GM19240 (cell line): ENCODE measurements around the gene NRIP3.
A peak's percentile ranks its signal among the peaks of the same experiment; 100 is the strongest.

Source experiments
- DNase-seq: peaks from one replicate; pipeline ENCODE4 v3.0.0; 2011; ENCODE audit warnings: low spot score; ENCODE audit not compliant: insufficient read length

The NRIP3 gene

GRCh38 chr11:9003573-9004182 lies at the start of gene NRIP3:
Gene NRIP3 (minus strand): TSS chr11:9004001. CDS start chr11:9003935, 66 bp downstream.
- DNase-seq = no peak

GRCh38 chr11:9052316-9052715 lies 48.5 kb upstream of the NRIP3 start:
- DNase-seq = no peak

- no peak for DNase-seq
Measured at GRCh38 chr11:9049959-9050358, 46.2 kb upstream of the NRIP3 start.

- DNase-seq = no peak
Measured at GRCh38 chr11:9047964-9048523, 44.2 kb upstream of the NRIP3 start.

- no peak for DNase-seq
Measured at GRCh38 chr11:9046481-9046880, 42.7 kb upstream of the NRIP3 start.

- no peak for DNase-seq
Measured at GRCh38 chr11:9042488-9042887, 38.7 kb upstream of the NRIP3 start.

- DNase-seq = no peak
Measured at GRCh38 chr11:9041747-9042146, 37.9 kb upstream of the NRIP3 start.

GRCh38 chr11:9040410-9040809 lies 36.6 kb upstream of the NRIP3 start:
- no peak for DNase-seq

- no peak for DNase-seq
Measured at GRCh38 chr11:9039863-9040262, 36.1 kb upstream of the NRIP3 start.

GRCh38 chr11:9039198-9039597 lies 35.4 kb upstream of the NRIP3 start:
- DNase-seq = peak; percentile 12

- no peak for DNase-seq
Measured at GRCh38 chr11:9038541-9038940, 34.7 kb upstream of the NRIP3 start.

- no peak for DNase-seq
Measured at GRCh38 chr11:9037963-9038362, 34.2 kb upstream of the NRIP3 start.

GRCh38 chr11:9037046-9037780 lies 33.4 kb upstream of the NRIP3 start:
- DNase-seq = no peak

- DNase-seq = no peak
Measured at GRCh38 chr11:9030601-9031000, 26.8 kb upstream of the NRIP3 start.

- no peak for DNase-seq
Measured at GRCh38 chr11:9029422-9029821, 25.6 kb upstream of the NRIP3 start.

GRCh38 chr11:9028581-9028980 lies 24.8 kb upstream of the NRIP3 start:
- no peak for DNase-seq

GRCh38 chr11:9025101-9025850 lies 21.5 kb upstream of the NRIP3 start:
- no peak for DNase-seq

GRCh38 chr11:9022961-9023680 lies 19.3 kb upstream of the NRIP3 start:
- DNase-seq = no peak

- no peak for DNase-seq
Measured at GRCh38 chr11:9020916-9021315, 17.1 kb upstream of the NRIP3 start.

GRCh38 chr11:9019861-9020260 lies 16.1 kb upstream of the NRIP3 start:
- no peak for DNase-seq

GRCh38 chr11:9017773-9018172 lies 14.0 kb upstream of the NRIP3 start:
- DNase-seq = no peak
